Neural cell (in vitro differentiated cells): ENCODE results near the gene VEGFB.

Source experiments
- EP300 ChIP-seq: fragments of 450-650 bp; conservative IDR thresholded peaks from 2 replicates; pipeline ENCODE4 v1.6.1; 2014; ENCODE audit warnings: antibody characterized with exemption, mild to moderate bottlenecking, moderate library complexity; ENCODE audit not compliant: poor library complexity, severe bottlenecking
- EZH2 ChIP-seq: fragments of 200-600, 300-800 bp; shearing (Covaris generic), sonication (generic); IDR thresholded peaks from 2 replicates; pipeline ENCODE4 v1.6.1; 2014; ENCODE audit warnings: antibody characterized with exemption, low read length, borderline replicate concordance, mild to moderate bottlenecking; ENCODE audit not compliant: insufficient read depth, poor library complexity, severe bottlenecking
- POLR2AphosphoS5 ChIP-seq: IDR thresholded peaks from 2 replicates; pipeline ENCODE4 v1.6.1; 2012
- TF ChIP-seq, protein P1 (sequence below): fragments of 450-650 bp; IDR thresholded peaks from 2 replicates; pipeline ENCODE4 v1.5.1; 2014; ENCODE audit warnings: antibody characterized with exemption, mild to moderate bottlenecking, moderate library complexity; ENCODE audit not compliant: poor library complexity, severe bottlenecking

DNA sequence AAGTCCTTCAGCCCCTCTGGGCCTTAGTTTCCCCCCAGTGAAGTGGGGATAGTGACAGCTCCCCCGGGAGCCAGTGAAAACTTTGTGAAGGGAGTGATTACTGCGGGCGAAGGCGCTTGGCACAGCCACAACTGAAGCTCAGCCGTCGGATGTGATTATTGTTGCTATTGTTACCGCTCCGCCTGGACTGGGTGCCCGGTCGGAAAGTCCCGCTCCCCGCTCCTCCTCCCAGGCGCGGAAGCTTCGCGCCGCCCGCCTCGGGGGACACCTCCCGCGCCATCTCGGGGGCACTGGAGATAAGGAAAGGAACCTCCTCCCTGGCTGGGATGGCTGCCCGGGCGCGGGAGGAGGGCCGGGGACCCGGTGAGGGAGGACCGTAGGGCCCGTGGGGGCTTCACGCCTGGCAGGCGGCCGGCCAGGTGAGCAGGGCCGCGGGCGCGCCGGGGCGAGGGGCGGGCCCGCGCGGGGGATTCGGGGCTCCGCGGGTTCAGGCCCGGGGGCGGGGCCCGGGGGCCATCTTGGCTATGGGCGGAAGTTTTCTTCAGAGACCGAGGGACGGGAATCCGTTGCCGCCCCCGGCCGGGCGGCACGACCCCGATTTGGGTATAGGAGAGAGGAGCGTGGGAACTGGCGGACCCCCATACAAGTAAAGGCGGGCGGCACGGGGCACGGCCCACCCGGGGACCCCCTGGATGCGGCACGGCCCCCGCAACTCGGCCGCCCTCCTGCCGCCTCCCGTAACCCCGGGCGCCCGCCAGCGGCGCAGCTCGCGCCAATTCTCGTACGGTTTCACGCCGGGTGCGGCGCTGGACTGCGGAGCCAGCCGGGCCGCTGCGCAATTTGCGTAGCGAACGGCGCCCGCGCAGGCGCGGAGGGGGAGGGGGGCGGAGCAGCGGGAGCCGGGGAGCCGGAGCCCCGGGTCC is 50.8 kb downstream of the VEGFB start, which contains the start of gene GPR137:
- TF ChIP-seq, protein P1, sequence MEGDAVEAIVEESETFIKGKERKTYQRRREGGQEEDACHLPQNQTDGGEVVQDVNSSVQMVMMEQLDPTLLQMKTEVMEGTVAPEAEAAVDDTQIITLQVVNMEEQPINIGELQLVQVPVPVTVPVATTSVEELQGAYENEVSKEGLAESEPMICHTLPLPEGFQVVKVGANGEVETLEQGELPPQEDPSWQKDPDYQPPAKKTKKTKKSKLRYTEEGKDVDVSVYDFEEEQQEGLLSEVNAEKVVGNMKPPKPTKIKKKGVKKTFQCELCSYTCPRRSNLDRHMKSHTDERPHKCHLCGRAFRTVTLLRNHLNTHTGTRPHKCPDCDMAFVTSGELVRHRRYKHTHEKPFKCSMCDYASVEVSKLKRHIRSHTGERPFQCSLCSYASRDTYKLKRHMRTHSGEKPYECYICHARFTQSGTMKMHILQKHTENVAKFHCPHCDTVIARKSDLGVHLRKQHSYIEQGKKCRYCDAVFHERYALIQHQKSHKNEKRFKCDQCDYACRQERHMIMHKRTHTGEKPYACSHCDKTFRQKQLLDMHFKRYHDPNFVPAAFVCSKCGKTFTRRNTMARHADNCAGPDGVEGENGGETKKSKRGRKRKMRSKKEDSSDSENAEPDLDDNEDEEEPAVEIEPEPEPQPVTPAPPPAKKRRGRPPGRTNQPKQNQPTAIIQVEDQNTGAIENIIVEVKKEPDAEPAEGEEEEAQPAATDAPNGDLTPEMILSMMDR: no peak
- TF ChIP-seq EZH2 (no peak), POLR2AphosphoS5 (peak; percentile 48), EP300 (no peak)
